HepG2 (cell line): ENCODE measurements around the gene ADRA2B. TPM values are rescaled to one million over a fixed set of nuclear protein-coding genes. Genes with fewer than 3 reads are reported as not detected.

Source experiments
- MLXIP ChIP-seq: sonication (generic); formaldehyde crosslinking; IDR thresholded peaks from 2 replicates; pipeline ENCODE4 v1.9.0; 2021; ENCODE audit warnings: missing genetic modification reagents, borderline replicate concordance
- POLR2AphosphoS5 ChIP-seq: IDR thresholded peaks from 2 replicates; pipeline ENCODE4 v1.6.1; 2012; ENCODE audit warnings: low read depth, low read length
- REXO4 ChIP-seq: sonication (generic); formaldehyde crosslinking; IDR thresholded peaks from 2 replicates; pipeline ENCODE4 v1.8.0; 2022; ENCODE audit warnings: missing genetic modification reagents, mild to moderate bottlenecking, borderline replicate concordance
- RNF2 ChIP-seq: fragments of 450-650 bp; conservative IDR thresholded peaks from 2 replicates; pipeline ENCODE4 v1.6.1; 2016; ENCODE audit warnings: low read depth
- ZFX ChIP-seq: sonication (generic); formaldehyde crosslinking; IDR thresholded peaks from 2 replicates; pipeline ENCODE4 v1.4.0; 2020; ENCODE audit warnings: mild to moderate bottlenecking, low read depth, missing genetic modification reagents, moderate library complexity
- ZNF280B ChIP-seq: sonication (generic); formaldehyde crosslinking; IDR thresholded peaks from 2 replicates; pipeline ENCODE4 v1.5.0; 2020; ENCODE audit warnings: missing genetic modification reagents, mild to moderate bottlenecking, borderline replicate concordance
- ZNF44 ChIP-seq: sonication (generic); formaldehyde crosslinking; IDR thresholded peaks from 2 replicates; pipeline ENCODE4 v1.5.1; 2020; ENCODE audit warnings: mild to moderate bottlenecking, missing genetic modification reagents
- ZNF629 ChIP-seq: sonication (generic); formaldehyde crosslinking; conservative IDR thresholded peaks from 2 replicates; pipeline ENCODE4 v1.5.0; 2020; ENCODE audit warnings: missing genetic modification reagents
- ZNF841 ChIP-seq: sonication (generic); formaldehyde crosslinking; IDR thresholded peaks from 2 replicates; pipeline ENCODE4 v1.8.1; 2023; ENCODE audit warnings: missing genetic modification reagents, borderline replicate concordance
- ZNF891 ChIP-seq: sonication (generic); formaldehyde crosslinking; IDR thresholded peaks from 2 replicates; pipeline ENCODE4 v1.5.0; 2020; ENCODE audit warnings: mild to moderate bottlenecking, missing genetic modification reagents
- polyA plus RNA-seq, 8 experiments: library from polyadenylated mRNA; depleted of rRNA in 3 of 8; stranded (reverse) in 7 of 8; unstranded in 1 of 8; fragments of >200 nt; fragmentation: Illumina TruSeq in 4 of 8; extraction: Trizol in 4 of 8; gene quantifications; 2 replicates each; pipeline versions ENCODE4 v1.2.1 to v1.2.3, GENCODE V29; 2011 to 2016; ENCODE audit warnings: low read depth in 4 of 8, missing spikeins in 1 of 8, mixed read lengths in 1 of 8; ENCODE audit not compliant: insufficient read depth in 1 of 8
- total RNA-seq, 5 experiments: library from RNA; depleted of rRNA; stranded (reverse); fragments of >200 nt; fragmentation: Illumina TruSeq; extraction: Trizol; gene quantifications; 2 replicates each; pipeline ENCODE4 v1.2.3, GENCODE V29; 2016; ENCODE audit warnings: low read depth in 1 of 5
- TF ChIP-seq, protein P1 (sequence below): IDR thresholded peaks from 2 replicates; pipeline ENCODE4 v1.4.0; 2020; ENCODE audit warnings: mild to moderate bottlenecking, missing genetic modification reagents
- TF ChIP-seq, protein P2 (sequence below): sonication (generic); formaldehyde crosslinking; IDR thresholded peaks from 2 replicates; pipeline ENCODE4 v1.4.0; 2020; ENCODE audit warnings: missing genetic modification reagents, mild to moderate bottlenecking, borderline replicate concordance

ADRA2B gene
- total and polyA plus RNA-seq, 2 of the 13 experiments (the other 11 are each of a cell fraction or from before 2014, with no cell fraction given) = not detected

DNA sequence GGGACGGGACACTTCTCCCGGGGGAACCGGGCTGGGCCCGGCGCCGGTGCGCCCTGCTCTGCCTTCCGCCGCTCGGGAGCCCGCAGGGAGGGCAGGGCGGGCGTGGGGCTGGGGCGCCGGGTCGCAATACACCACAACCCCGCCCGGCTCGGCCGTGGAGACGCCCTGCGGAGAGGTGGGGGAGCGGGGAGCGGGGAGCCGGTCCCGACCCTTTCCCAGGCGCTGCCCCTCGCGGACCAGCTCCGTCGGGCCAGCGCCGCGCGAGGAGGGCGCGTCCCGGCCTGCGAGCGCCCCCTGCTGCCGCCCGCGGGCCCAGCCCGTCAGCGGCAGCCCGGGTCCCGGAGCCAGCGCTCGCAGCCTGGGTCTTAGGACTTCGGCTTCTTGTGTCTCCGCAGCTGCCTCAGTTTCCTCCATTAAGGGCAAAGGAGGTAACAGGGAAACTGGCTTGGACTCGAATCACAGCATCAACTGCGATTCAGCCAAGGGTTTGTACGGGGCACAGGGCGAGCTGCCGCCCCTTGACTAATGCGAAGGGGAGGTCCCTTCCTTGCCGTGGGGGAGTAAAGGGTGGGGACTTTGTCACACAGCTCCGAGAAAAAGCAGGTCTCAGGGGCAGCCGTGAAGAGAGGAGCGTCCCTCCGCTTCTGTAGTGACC is 635 bp upstream of the ADRA2B start (continued):
- TF ChIP-seq, protein P1, sequence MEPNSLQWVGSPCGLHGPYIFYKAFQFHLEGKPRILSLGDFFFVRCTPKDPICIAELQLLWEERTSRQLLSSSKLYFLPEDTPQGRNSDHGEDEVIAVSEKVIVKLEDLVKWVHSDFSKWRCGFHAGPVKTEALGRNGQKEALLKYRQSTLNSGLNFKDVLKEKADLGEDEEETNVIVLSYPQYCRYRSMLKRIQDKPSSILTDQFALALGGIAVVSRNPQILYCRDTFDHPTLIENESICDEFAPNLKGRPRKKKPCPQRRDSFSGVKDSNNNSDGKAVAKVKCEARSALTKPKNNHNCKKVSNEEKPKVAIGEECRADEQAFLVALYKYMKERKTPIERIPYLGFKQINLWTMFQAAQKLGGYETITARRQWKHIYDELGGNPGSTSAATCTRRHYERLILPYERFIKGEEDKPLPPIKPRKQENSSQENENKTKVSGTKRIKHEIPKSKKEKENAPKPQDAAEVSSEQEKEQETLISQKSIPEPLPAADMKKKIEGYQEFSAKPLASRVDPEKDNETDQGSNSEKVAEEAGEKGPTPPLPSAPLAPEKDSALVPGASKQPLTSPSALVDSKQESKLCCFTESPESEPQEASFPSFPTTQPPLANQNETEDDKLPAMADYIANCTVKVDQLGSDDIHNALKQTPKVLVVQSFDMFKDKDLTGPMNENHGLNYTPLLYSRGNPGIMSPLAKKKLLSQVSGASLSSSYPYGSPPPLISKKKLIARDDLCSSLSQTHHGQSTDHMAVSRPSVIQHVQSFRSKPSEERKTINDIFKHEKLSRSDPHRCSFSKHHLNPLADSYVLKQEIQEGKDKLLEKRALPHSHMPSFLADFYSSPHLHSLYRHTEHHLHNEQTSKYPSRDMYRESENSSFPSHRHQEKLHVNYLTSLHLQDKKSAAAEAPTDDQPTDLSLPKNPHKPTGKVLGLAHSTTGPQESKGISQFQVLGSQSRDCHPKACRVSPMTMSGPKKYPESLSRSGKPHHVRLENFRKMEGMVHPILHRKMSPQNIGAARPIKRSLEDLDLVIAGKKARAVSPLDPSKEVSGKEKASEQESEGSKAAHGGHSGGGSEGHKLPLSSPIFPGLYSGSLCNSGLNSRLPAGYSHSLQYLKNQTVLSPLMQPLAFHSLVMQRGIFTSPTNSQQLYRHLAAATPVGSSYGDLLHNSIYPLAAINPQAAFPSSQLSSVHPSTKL (CRISPR knock-in tag) = no peak
- no peak for TF ChIP-seq ZNF280B (CRISPR knock-in tag)
- no peak for TF ChIP-seq MLXIP
- no peak for TF ChIP-seq ZNF891
- TF ChIP-seq ZFX (CRISPR knock-in tag) = peak; percentile 22; the same call in 1 of the 2 replicates
- no peak for TF ChIP-seq ZNF44 (CRISPR knock-in tag)
- 0 out of 2 replicates have a peak, but pooled peaks have one; percentile 67 for TF ChIP-seq RNF2
- TF ChIP-seq, protein P2, sequence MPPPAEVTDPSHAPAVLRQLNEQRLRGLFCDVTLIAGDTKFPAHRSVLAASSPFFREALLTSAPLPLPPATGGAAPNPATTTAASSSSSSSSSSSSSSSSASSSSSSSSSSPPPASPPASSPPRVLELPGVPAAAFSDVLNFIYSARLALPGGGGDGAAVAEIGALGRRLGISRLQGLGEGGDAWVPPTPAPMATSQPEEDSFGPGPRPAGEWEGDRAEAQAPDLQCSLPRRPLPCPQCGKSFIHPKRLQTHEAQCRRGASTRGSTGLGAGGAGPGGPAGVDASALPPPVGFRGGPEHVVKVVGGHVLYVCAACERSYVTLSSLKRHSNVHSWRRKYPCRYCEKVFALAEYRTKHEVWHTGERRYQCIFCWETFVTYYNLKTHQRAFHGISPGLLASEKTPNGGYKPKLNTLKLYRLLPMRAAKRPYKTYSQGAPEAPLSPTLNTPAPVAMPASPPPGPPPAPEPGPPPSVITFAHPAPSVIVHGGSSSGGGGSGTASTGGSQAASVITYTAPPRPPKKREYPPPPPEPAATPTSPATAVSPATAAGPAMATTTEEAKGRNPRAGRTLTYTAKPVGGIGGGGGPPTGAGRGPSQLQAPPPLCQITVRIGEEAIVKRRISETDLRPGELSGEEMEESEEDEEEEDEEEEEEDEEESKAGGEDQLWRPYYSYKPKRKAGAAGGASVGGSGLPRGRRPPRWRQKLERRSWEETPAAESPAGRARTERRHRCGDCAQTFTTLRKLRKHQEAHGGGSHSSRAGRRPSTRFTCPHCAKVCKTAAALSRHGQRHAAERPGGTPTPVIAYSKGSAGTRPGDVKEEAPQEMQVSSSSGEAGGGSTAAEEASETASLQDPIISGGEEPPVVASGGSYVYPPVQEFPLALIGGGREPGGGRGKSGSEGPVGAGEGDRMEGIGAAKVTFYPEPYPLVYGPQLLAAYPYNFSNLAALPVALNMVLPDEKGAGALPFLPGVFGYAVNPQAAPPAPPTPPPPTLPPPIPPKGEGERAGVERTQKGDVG (CRISPR knock-in tag) = no peak
- TF ChIP-seq POLR2AphosphoS5 = no peak
- TF ChIP-seq REXO4 = no peak
- no peak for TF ChIP-seq ZNF841 (CRISPR knock-in tag)
- no peak for TF ChIP-seq ZNF629 (CRISPR knock-in tag)
